ENCODE data around the gene SPTBN1.
A peak's percentile ranks its signal among the peaks of the same experiment; 100 is the strongest.

SPTBN1 gene

GRCh38 chr2:54617409-54617808, 161.3 kb downstream of the SPTBN1 start:
- no peak for DNase-seq
- peaks cover 61% of the 10 kb centered on the region for H3K36me3 Mint-ChIP-seq (ENCODE audit: low read depth)
- H3K4me3 Mint-ChIP-seq: no peak overlapping the region
- no peaks in the 10 kb centered on the region for H3K27me3 Mint-ChIP-seq (ENCODE audit: low read depth, poor library complexity)
- no peaks in the 10 kb centered on the region for H3K9me3 Mint-ChIP-seq
- H3K4me1 Mint-ChIP-seq: peaks cover 20% of the 10 kb centered on the region
- H3K27ac Mint-ChIP-seq: peak overlapping the region; percentile 35
- TF ChIP-seq CTCF (IDR thresholded peaks at IDR 0.05): no peak

- Mint-ChIP-seq H3K4me1 (peaks cover 5% of the 10 kb centered on the region), H3K4me3 (no peak overlapping the region), H3K27ac (peak overlapping the region; percentile 27), H3K9me3 (no peaks in the 10 kb centered on the region), H3K36me3 (ENCODE audit: low read depth) (peaks cover 67% of the 10 kb centered on the region), H3K27me3 (ENCODE audit: low read depth, poor library complexity) (no peaks in the 10 kb centered on the region)
- TF ChIP-seq CTCF (IDR thresholded peaks at IDR 0.05): no peak
- no peak for DNase-seq
Observed at GRCh38 chr2:54618646-54619565, 162.8 kb downstream of the SPTBN1 start.

DNA sequence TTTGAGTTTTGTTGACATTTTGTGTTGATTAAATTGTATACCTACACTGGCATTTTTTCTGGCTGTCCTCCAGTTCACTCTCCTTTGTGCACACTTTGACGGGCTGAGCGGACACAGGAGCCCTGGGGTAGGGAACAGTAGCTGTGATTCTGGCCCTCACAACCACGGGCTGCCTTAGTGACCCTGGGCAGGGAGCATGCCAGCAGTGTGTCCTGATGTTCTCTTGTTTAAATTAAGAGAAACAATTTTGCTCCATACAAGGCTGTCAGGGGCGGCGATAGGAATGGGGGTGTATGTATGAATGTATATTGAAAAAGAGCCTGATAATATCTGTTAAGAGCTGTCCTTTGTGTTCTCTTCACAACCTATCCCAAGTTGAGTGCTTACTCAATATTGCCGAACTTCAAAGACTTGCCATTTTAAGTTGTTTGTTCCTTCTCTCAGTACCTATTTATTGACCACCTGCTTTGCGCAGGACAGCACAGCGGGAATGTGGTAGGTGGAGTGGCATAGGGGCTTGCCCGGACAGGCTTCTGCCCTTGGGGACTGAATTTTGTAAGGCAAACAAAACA, 163.6 kb downstream of the SPTBN1 start:
- no peak for TF ChIP-seq CTCF (IDR thresholded peaks at IDR 0.05)
- no peak for DNase-seq
- Mint-ChIP-seq H3K4me1 (no peaks in the 10 kb centered on the region), H3K36me3 (ENCODE audit: low read depth) (peaks cover 72% of the 10 kb centered on the region), H3K27ac (peak overlapping the region; percentile 24), H3K9me3 (no peaks in the 10 kb centered on the region), H3K4me3 (no peak overlapping the region), H3K27me3 (ENCODE audit: low read depth, poor library complexity) (no peaks in the 10 kb centered on the region)

DNA sequence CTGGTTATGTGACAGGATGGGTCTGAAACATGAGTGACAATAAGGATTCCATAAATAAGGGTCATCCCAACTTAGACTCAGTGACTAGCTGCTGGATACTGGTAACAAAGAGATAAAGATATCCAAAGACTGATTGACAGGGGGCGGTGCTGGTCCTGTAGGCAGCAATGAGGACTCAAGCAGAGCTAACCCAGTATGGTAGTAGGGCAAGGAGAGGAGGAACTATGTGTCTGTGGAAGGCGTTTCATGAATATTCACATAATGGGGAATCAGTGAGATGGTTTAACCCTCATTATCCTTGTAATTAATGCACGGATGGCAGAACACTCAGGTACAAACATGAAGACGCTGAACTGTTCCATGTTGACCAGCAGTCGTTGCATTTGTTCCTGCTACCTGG, 164.8 kb downstream of the SPTBN1 start:
- H3K9me3 Mint-ChIP-seq: no peaks in the 10 kb centered on the region
- H3K27ac Mint-ChIP-seq: no peak overlapping the region
- no peak for DNase-seq
- no peaks in the 10 kb centered on the region for H3K27me3 Mint-ChIP-seq (ENCODE audit: low read depth, poor library complexity)
- peaks cover 68% of the 10 kb centered on the region for H3K36me3 Mint-ChIP-seq (ENCODE audit: low read depth)
- H3K4me1 Mint-ChIP-seq: no peaks in the 10 kb centered on the region
- TF ChIP-seq CTCF (IDR thresholded peaks at IDR 0.05): no peak
- H3K4me3 Mint-ChIP-seq: no peak overlapping the region

DNA sequence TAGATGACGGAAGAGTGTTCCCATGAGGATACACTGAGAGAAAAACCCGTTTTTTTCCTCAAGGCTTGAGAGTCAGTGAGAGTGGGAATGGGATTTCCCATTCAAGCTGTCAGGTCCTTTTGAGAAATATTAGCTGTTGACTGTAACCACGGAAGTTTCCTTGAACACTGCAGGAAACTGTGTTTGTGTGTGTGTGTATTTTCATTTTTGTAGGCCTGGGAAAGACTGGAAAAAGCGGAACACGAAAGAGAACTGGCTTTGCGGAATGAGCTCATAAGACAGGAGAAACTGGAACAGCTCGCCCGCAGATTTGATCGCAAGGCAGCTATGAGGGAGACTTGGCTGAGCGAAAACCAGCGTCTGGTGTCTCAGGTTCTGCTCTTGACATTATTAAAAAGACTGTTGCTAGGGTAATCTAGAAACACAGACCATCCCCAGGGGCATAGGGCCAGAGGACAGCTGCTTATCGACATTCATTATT, 168.5 kb downstream of the SPTBN1 start:
- DNase-seq: no peak
- Mint-ChIP-seq H3K27ac (peak overlapping the region; percentile 57), H3K4me1 (no peaks in the 10 kb centered on the region), H3K27me3 (ENCODE audit: low read depth, poor library complexity) (no peaks in the 10 kb centered on the region), H3K9me3 (no peaks in the 10 kb centered on the region), H3K4me3 (no peak overlapping the region), H3K36me3 (ENCODE audit: low read depth) (peaks cover 77% of the 10 kb centered on the region)
- no peak for TF ChIP-seq CTCF (IDR thresholded peaks at IDR 0.05)

All from nephron progenitor cell (in vitro differentiated cells).